HepG2 (cell line): ENCODE measurements around the gene ANKIB1. TPM values are rescaled to one million over a fixed set of nuclear protein-coding genes. Genes with fewer than 3 reads are reported as not detected.

Source experiments
- GLMP ChIP-seq: sonication (generic); formaldehyde crosslinking; IDR thresholded peaks from 2 replicates; pipeline ENCODE4 v1.9.0; 2021; ENCODE audit warnings: missing genetic modification reagents, mild to moderate bottlenecking, borderline replicate concordance
- HNF4A ChIP-seq: sonication (generic); formaldehyde crosslinking; IDR thresholded peaks from 2 replicates; pipeline ENCODE4 v1.4.0; 2020; ENCODE audit warnings: missing genetic modification reagents
- KDM5B ChIP-seq: sonication (generic); formaldehyde crosslinking; IDR thresholded peaks from 2 replicates; pipeline ENCODE4 v1.4.0; 2020; ENCODE audit warnings: missing genetic modification reagents, mild to moderate bottlenecking, borderline replicate concordance
- NFE2L1 ChIP-seq: sonication (generic); formaldehyde crosslinking; IDR thresholded peaks from 2 replicates; pipeline ENCODE4 v1.4.0; 2020; ENCODE audit warnings: missing genetic modification reagents, mild to moderate bottlenecking, borderline replicate concordance
- PATZ1 ChIP-seq: sonication (generic); formaldehyde crosslinking; IDR thresholded peaks from 2 replicates; pipeline ENCODE4 v1.4.0; 2020; ENCODE audit warnings: missing genetic modification reagents
- RELA ChIP-seq: sonication (generic); formaldehyde crosslinking; IDR thresholded peaks from 2 replicates; pipeline ENCODE4 v1.4.0; 2020; ENCODE audit warnings: missing genetic modification reagents
- SCMH1 ChIP-seq: sonication (generic); formaldehyde crosslinking; IDR thresholded peaks from 2 replicates; pipeline ENCODE4 v1.9.0; 2021; ENCODE audit warnings: missing genetic modification reagents, mild to moderate bottlenecking, borderline replicate concordance
- TAF1 ChIP-seq: sonication (generic); formaldehyde crosslinking; IDR thresholded peaks from 2 replicates; pipeline ENCODE4 v1.4.0; 2020; ENCODE audit warnings: missing genetic modification reagents
- ZBTB37 ChIP-seq: sonication (generic); formaldehyde crosslinking; IDR thresholded peaks from 2 replicates; pipeline ENCODE4 v1.4.0; 2020; ENCODE audit warnings: mild to moderate bottlenecking, missing genetic modification reagents
- ZBTB38 ChIP-seq: sonication (generic); formaldehyde crosslinking; IDR thresholded peaks from 2 replicates; pipeline ENCODE4 v1.5.1; 2020; ENCODE audit warnings: mild to moderate bottlenecking, missing genetic modification reagents
- ZNF234 ChIP-seq: sonication (generic); formaldehyde crosslinking; conservative IDR thresholded peaks from 2 replicates; pipeline ENCODE4 v1.5.1; 2020; ENCODE audit warnings: mild to moderate bottlenecking, missing genetic modification reagents
- ZNF329 ChIP-seq: sonication (generic); formaldehyde crosslinking; IDR thresholded peaks from 2 replicates; pipeline ENCODE4 v1.9.0; 2021; ENCODE audit warnings: low read depth, mild to moderate bottlenecking, missing genetic modification reagents
- ZNF503 ChIP-seq: sonication (generic); formaldehyde crosslinking; IDR thresholded peaks from 2 replicates; pipeline ENCODE4 v1.4.0; 2020; ENCODE audit warnings: missing genetic modification reagents
- ZNF589 ChIP-seq: sonication (generic); formaldehyde crosslinking; conservative IDR thresholded peaks from 2 replicates; pipeline ENCODE4 v1.8.0; 2022; ENCODE audit warnings: mild to moderate bottlenecking, moderate library complexity, missing genetic modification reagents
- polyA plus RNA-seq, 8 experiments: library from polyadenylated mRNA; depleted of rRNA in 3 of 8; stranded (reverse) in 7 of 8; unstranded in 1 of 8; fragments of >200 nt; fragmentation: Illumina TruSeq in 4 of 8; extraction: Trizol in 4 of 8; gene quantifications; 2 replicates each; pipeline versions ENCODE4 v1.2.1 to v1.2.3, GENCODE V29; 2011 to 2016; ENCODE audit warnings: low read depth in 4 of 8, missing spikeins in 1 of 8, mixed read lengths in 1 of 8; ENCODE audit not compliant: insufficient read depth in 1 of 8
- total RNA-seq, 5 experiments: library from RNA; depleted of rRNA; stranded (reverse); fragments of >200 nt; fragmentation: Illumina TruSeq; extraction: Trizol; gene quantifications; 2 replicates each; pipeline ENCODE4 v1.2.3, GENCODE V29; 2016; ENCODE audit warnings: low read depth in 1 of 5
- TF ChIP-seq, protein P1 (sequence below): sonication (generic); formaldehyde crosslinking; conservative IDR thresholded peaks from 2 replicates; pipeline ENCODE4 v1.8.0; 2022; ENCODE audit warnings: low read depth, missing genetic modification reagents
- TF ChIP-seq, protein P2 (sequence below): sonication (generic); formaldehyde crosslinking; IDR thresholded peaks from 2 replicates; pipeline ENCODE4 v1.4.0; 2020; ENCODE audit warnings: missing genetic modification reagents
- TF ChIP-seq, protein P3 (sequence below): sonication (generic); formaldehyde crosslinking; IDR thresholded peaks from 2 replicates; pipeline ENCODE4 v1.8.0; 2022; ENCODE audit warnings: mild to moderate bottlenecking, missing genetic modification reagents, borderline replicate concordance

ANKIB1 gene
- total and polyA plus RNA-seq, 2 of the 13 experiments (the other 11 are each of a cell fraction or from before 2014, with no cell fraction given), result 28.7 to 29.6 TPM

- TF ChIP-seq PATZ1 (peak; percentile 87), ZBTB37 (0 out of 2 replicates have a peak, but pooled peaks have one; percentile 43), ZNF234 (CRISPR knock-in tag) (peak; percentile 81; the same call in 1 of the 2 replicates), ZBTB38 (no peak), SCMH1 (CRISPR knock-in tag) (no peak), HNF4A (no peak), ZNF329 (CRISPR knock-in tag) (0 out of 2 replicates have a peak, but pooled peaks have one; percentile 22), ZNF589 (no peak), GLMP (CRISPR knock-in tag) (no peak), TAF1 (CRISPR knock-in tag) (peak; percentile 81), NFE2L1 (CRISPR knock-in tag) (0 out of 2 replicates have a peak, but pooled peaks have one; percentile 20), KDM5B (CRISPR knock-in tag) (peak; percentile 87), RELA (CRISPR knock-in tag) (no peak), ZNF503 (0 out of 2 replicates have a peak, but pooled peaks have one; percentile 40)
- TF ChIP-seq, protein P1, sequence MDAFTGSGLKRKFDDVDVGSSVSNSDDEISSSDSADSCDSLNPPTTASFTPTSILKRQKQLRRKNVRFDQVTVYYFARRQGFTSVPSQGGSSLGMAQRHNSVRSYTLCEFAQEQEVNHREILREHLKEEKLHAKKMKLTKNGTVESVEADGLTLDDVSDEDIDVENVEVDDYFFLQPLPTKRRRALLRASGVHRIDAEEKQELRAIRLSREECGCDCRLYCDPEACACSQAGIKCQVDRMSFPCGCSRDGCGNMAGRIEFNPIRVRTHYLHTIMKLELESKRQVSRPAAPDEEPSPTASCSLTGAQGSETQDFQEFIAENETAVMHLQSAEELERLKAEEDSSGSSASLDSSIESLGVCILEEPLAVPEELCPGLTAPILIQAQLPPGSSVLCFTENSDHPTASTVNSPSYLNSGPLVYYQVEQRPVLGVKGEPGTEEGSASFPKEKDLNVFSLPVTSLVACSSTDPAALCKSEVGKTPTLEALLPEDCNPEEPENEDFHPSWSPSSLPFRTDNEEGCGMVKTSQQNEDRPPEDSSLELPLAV, result no peak
- TF ChIP-seq, protein P2, sequence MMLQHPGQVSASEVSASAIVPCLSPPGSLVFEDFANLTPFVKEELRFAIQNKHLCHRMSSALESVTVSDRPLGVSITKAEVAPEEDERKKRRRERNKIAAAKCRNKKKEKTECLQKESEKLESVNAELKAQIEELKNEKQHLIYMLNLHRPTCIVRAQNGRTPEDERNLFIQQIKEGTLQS (CRISPR knock-in tag), result no peak
- TF ChIP-seq, protein P3, sequence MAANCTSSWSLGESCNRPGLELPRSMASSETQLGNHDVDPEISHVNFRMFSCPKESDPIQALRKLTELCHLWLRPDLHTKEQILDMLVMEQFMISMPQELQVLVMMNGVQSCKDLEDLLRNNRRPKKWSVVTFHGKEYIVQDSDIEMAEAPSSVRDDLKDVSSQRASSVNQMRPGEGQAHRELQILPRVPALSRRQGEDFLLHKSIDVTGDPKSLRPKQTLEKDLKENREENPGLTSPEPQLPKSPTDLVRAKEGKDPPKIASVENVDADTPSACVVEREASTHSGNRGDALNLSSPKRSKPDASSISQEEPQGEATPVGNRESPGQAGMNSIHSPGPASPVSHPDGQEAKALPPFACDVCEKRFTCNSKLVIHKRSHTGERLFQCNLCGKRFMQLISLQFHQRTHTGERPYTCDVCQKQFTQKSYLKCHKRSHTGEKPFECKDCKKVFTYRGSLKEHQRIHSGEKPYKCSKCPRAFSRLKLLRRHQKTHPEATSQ (CRISPR knock-in tag), result no peak
These were observed at the start of gene ANKIB1, which contains the start of gene KRIT1 (continued) for GRCh38 chr7:92245487-92246359.
